ENCODE measurements around the gene SCN5A. TPM values are rescaled to one million over a fixed set of nuclear protein-coding genes. Genes with fewer than 3 reads are reported as not detected.
A peak's percentile ranks its signal among the peaks of the same experiment; 100 is the strongest.

The SCN5A gene
- total and polyA plus RNA-seq, 2 of the 4 experiments (the other 2 are of a cell fraction), result 1.9 to 2.0 TPM

DNA sequence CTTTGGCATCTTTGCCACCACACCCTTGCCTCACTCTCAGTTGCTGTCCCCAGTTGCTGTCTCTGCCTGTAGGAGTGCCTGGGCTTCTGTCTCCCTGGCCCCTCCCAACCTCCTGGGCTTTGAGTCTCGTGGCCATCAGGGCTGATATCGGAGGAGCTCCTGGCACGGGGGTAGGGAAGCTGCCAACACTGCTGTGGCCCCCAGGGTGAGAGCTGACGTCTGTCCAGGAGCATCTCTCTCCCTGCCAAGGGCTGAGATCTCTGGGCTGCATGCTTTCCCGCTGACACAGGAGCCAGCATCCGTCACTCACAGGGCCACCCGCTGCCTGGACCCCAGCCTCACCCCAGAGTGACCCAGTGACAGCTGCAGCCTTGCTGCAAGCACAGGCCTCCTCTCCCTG lies 105.9 kb downstream of the SCN5A start:
- Histone ChIP-seq H2BK5ac (ENCODE audit: low read depth, low read length, poor library complexity, severe bottlenecking) (no peak overlapping the region), H2AFZ (replicated peaks; ENCODE audit: low read length, poor library complexity) (peak overlapping the region; percentile 52), H2AK9ac (replicated peaks; ENCODE audit: low read depth, low read length, poor library complexity) (no peak overlapping the region), H4K8ac (ENCODE audit: low read depth in 2 of 2, low read length in 2 of 2) (no peak overlapping the region), H3K9ac (ENCODE audit: low read depth, low read length) (no peak overlapping the region), H3K4me3 (ENCODE audit: insufficient read depth, low read depth, low read length) (no peak overlapping the region), H2BK20ac (ENCODE audit: low read depth, low read length) (no peak overlapping the region), H3K27me3 (ENCODE audit: control insufficient read depth, insufficient read depth, low read length) (peaks cover 2% of the 10 kb centered on the region; the same call in 1 of the 2 replicates), H4K20me1 (ENCODE audit: insufficient read depth, low read length) (no peaks in the 10 kb centered on the region), H3K18ac (ENCODE audit: low read depth, low read length) (no peak overlapping the region), H3K56ac (ENCODE audit: extremely low read depth, insufficient read depth, low read length) (no peak overlapping the region), H3K36me3 (ENCODE audit: control insufficient read depth, insufficient read depth, low read length) (no peaks in the 10 kb centered on the region), H4K5ac (ENCODE audit: low read depth, low read length) (no peak overlapping the region), H3K4ac (ENCODE audit: low read depth, low read length) (no peak overlapping the region), H2AK5ac (ENCODE audit: low read depth, low read length) (no peak overlapping the region), H2BK15ac (ENCODE audit: low read depth, low read length) (no peak overlapping the region), H3K27ac (ENCODE audit: insufficient read depth, low read length) (no peak overlapping the region), H2BK120ac (ENCODE audit: low read depth, low read length) (no peak overlapping the region), H3K79me1 (ENCODE audit: low read depth in 1 of 2, low read length in 2 of 2) (no peaks in the 10 kb centered on the region), H3K9me3 (ENCODE audit: control insufficient read depth, insufficient read depth, low read length) (no peaks in the 10 kb centered on the region), H3K4me2 (ENCODE audit: low read depth, low read length) (no peak overlapping the region), H3K4me1 (ENCODE audit: control insufficient read depth, insufficient read depth, low read length) (peaks cover 2% of the 10 kb centered on the region; the same call in 1 of the 2 replicates), H3K14ac (replicated peaks; ENCODE audit: low read depth, low read length) (no peak overlapping the region), H4K91ac (ENCODE audit: insufficient read depth, low read depth, low read length) (no peak overlapping the region), H3K23ac (ENCODE audit: low read depth, low read length) (no peak overlapping the region), H3K9me1 (ENCODE audit: insufficient read depth, low read length) (peaks cover 4% of the 10 kb centered on the region; the same call in 1 of the 2 replicates)
- ChIA-PET POLR2A (ENCODE audit: unreplicated experiment) (no interaction called here), CTCF (no interaction called here)
- no peak for ATAC-seq (ENCODE audit: low read depth)
- no TSS peak for BruUV-seq (replicated peaks)
- DNase-seq, result peak; percentile 33
- in situ Hi-C loops (cut with MboI; ENCODE audit: low sequenced_read_pairs) (no loop called here), intact Hi-C loops (cut with micrococcal nuclease) (no loop called here), dilution Hi-C loops (cut with HindIII; ENCODE audit: low sequenced_read_pairs, unreplicated experiment) (no loop called here)
- no CpG with 5 or more reads among the region's 7 CpGs for WGBS, 2 experiments (ENCODE audit: extremely low coverage in 2 of 2, insufficient read length in 1 of 2)
- TF ChIP-seq RCOR1 (IDR thresholded peaks at IDR 0.05; ENCODE audit: insufficient replicate concordance, low read length), result no peak
- no peak for TF ChIP-seq RAD21 (IDR thresholded peaks at IDR 0.05; ENCODE audit: low read length)

All from IMR-90 (cell line).